T-cell (primary cell): Measurements from ENCODE around the gene CELA2B. TPM values are rescaled to one million over a fixed set of nuclear protein-coding genes. Genes with fewer than 3 reads are reported as not detected.
"Not testable (repeated sequence)": the region's sequence is repeated elsewhere in the genome, so short reads cannot be mapped to it uniquely, and the experiment has no call there.

Experiments
- ATAC-seq, 4 experiments: fragments of 200-7000 bp in 3 of 4; fragments of 150-1000 bp in 1 of 4; cut with Tn5 transposase; replicated peaks in 1 of 4; 1 replicate in 3 of 4; 2 replicates in 1 of 4; pipeline ENCODE4 v1.10.0; 2021; ENCODE audit warnings: moderate library complexity in 3 of 4, mild to moderate bottlenecking in 2 of 4, moderate number of reproducible peaks in 1 of 4
- CTCF ChIA-PET, 2 donors: fragments of 300-600 bp; sonication (Branson Sonifier 250); formaldehyde crosslinking; loops; one replicate each; lab custom pipeline; 2022; ENCODE audit warnings: antibody characterized with exemption in 2 of 2; lab: Charles Lee
- POLR2A ChIA-PET, 2 donors: fragments of 300-600 bp; sonication (Branson Sonifier 250); formaldehyde crosslinking; loops; one replicate each; lab custom pipeline; 2022; ENCODE audit warnings: antibody characterized with exemption in 2 of 2; lab: Charles Lee
- DNase-seq, 35 experiments: peaks; one replicate each; pipeline versions ENCODE4 v3.0.0 to v3.0.0-alpha.2; 2013 to 2023
- H3K27ac ChIP-seq: one replicate; pipeline ENCODE4 v1.5.1; 2013; ENCODE audit warnings: low read length
- H3K27me3 ChIP-seq, 2 experiments: replicated peaks in 1 of 2; 1 replicate in 1 of 2; 2 replicates in 1 of 2; pipeline versions ENCODE4 v1.6.1 to v1.7.0; 2013; ENCODE audit warnings: low read length in 1 of 2, mixed read lengths in 1 of 2; ENCODE audit not compliant: control insufficient read depth in 2 of 2, insufficient read depth in 2 of 2; ENCODE audit errors: extremely low read depth in 1 of 2
- H3K36me3 ChIP-seq, 2 donors: 1 replicate in 1 of 2; 2 replicates in 1 of 2; pipeline versions ENCODE4 v1.6.1 to v1.7.0; 2013; ENCODE audit warnings: low read length in 1 of 2; ENCODE audit not compliant: control insufficient read depth in 2 of 2, insufficient read depth in 1 of 2; ENCODE audit errors: extremely low read depth in 1 of 2
- H3K4me1 ChIP-seq, 2 experiments: 1 replicate in 1 of 2; 2 replicates in 1 of 2; pipeline versions ENCODE4 v1.6.1 to v1.7.0; 2013; ENCODE audit warnings: low read length in 2 of 2, mixed read lengths in 1 of 2; ENCODE audit not compliant: insufficient read depth in 2 of 2, control insufficient read depth in 1 of 2; ENCODE audit errors: extremely low read depth in 1 of 2
- H3K4me3 ChIP-seq, 2 donors: 1 replicate in 1 of 2; 2 replicates in 1 of 2; pipeline versions ENCODE4 v1.5.1 to v1.7.0; 2013; ENCODE audit warnings: mild to moderate bottlenecking in 2 of 2, low read length in 1 of 2, moderate library complexity in 1 of 2; ENCODE audit not compliant: control insufficient read depth in 1 of 2; ENCODE audit errors: extremely low read depth in 1 of 2
- H3K9me3 ChIP-seq: 2 replicates; pipeline ENCODE4 v1.7.0; 2013
- H3K27ac Mint-ChIP-seq, 2 donors: one replicate each; pipeline ENCODE4 v1.8.0; 2020 to 2021; ENCODE audit warnings: mild to moderate bottlenecking in 2 of 2, mixed read lengths in 2 of 2
- H3K27me3 Mint-ChIP-seq, 2 donors: one replicate each; pipeline ENCODE4 v1.8.0; 2021 to 2022; ENCODE audit warnings: mixed read lengths in 2 of 2
- H3K36me3 Mint-ChIP-seq: one replicate; pipeline ENCODE4 v1.8.0; 2021; ENCODE audit warnings: mixed read lengths
- H3K4me1 Mint-ChIP-seq, 3 donors: one replicate each; pipeline ENCODE4 v1.8.0; 2020 to 2022; ENCODE audit warnings: mixed read lengths in 3 of 3, mild to moderate bottlenecking in 1 of 3
- H3K4me3 Mint-ChIP-seq, 3 donors: one replicate each; pipeline ENCODE4 v1.8.0; 2020 to 2022; ENCODE audit warnings: mild to moderate bottlenecking in 3 of 3, mixed read lengths in 3 of 3, moderate library complexity in 3 of 3
- H3K9me3 Mint-ChIP-seq, 3 donors: one replicate each; pipeline ENCODE4 v1.8.0; 2020 to 2022; ENCODE audit warnings: mixed read lengths in 3 of 3
- WGBS: methylation state at CpG from one replicate; pipeline ENCODE4 v1.1.5; 2013; ENCODE audit warnings: missing lambda C conversion rate; ENCODE audit not compliant: insufficient coverage; 5-methylcytosine and 5-hydroxymethylcytosine counted together
- total RNA-seq, 35 experiments: library from RNA in 6 of 35; stranded (reverse) in 6 of 35; fragments of 120-200 nt in 1 of 35; gene quantifications; one replicate each; pipeline versions ENCODE4 v1.2.1 to v1.2.4 and lab custom pipeline; 2013 to 2026

CELA2B gene
- total RNA-seq, 5 donors from 2014 or later (not counting 1 experiment from before 2014, with no cell fraction given) = 0.30 to 0.41 TPM; not detected in 3

- peaks cover 28% of the 10 kb centered on the region for H3K36me3 Mint-ChIP-seq
- H3K4me3 ChIP-seq, POLR2A ChIA-PET, H3K27me3 Mint-ChIP-seq, H3K27ac ChIP-seq, H3K27me3 ChIP-seq, CTCF ChIA-PET, H3K9me3 Mint-ChIP-seq, DNase-seq, H3K36me3 ChIP-seq, H3K4me3 Mint-ChIP-seq, H3K9me3 ChIP-seq, ATAC-seq: not testable (repeated sequence)
- 56% methylated on average over 5 of the region's 17 CpGs for whole genome bisulfite sequencing
- peaks cover 15 to 27% of the 10 kb centered on the region in 2 experiments for H3K4me1 ChIP-seq
- H3K27ac Mint-ChIP-seq = peak overlapping the region in 1 of 2 donors; percentile 34
- H3K4me1 Mint-ChIP-seq = peaks cover 33 to 53% (median 44%) of the 10 kb centered on the region in 3 donors
These were observed 45.5 kb downstream of the CELA2B start for GRCh38 chr1:15521206-15521906.

- H3K4me1 ChIP-seq = peaks cover 19 to 34% of the 10 kb centered on the region in 2 experiments
- Mint-ChIP-seq H3K36me3 (peaks cover 16% of the 10 kb centered on the region), H3K27me3 (no peaks in the 10 kb centered on the region), H3K4me3 (peak overlapping the region in 1 of 3 donors; percentile 41), H3K4me1 (peaks cover 40 to 55% (median 45%) of the 10 kb centered on the region in 3 donors), H3K9me3 (no peaks in the 10 kb centered on the region), H3K27ac (no peak overlapping the region)
- WGBS = 100% methylated on average over 1 of the region's 4 CpGs
- H3K9me3 ChIP-seq = no peaks in the 10 kb centered on the region
- ChIA-PET CTCF (no interaction called here), POLR2A (no interaction called here)
- H3K27ac ChIP-seq = no peak overlapping the region
- H3K4me3 ChIP-seq = no peak overlapping the region
- no peaks in the 10 kb centered on the region for H3K27me3 ChIP-seq
- peaks cover 0 to 2% of the 10 kb centered on the region in 2 donors for H3K36me3 ChIP-seq
- ATAC-seq = no peak
- DNase-seq = no peak
These were observed 46.6 kb downstream of the CELA2B start for GRCh38 chr1:15522551-15522950.

GRCh38 chr1:15523104-15524020, 47.5 kb downstream of the CELA2B start:
- Mint-ChIP-seq H3K27me3 (no peaks in the 10 kb centered on the region), H3K4me3 (peak overlapping the region; percentile 77 to 92 (median 83)), H3K27ac (peak overlapping the region; percentile 95 to 100), H3K36me3 (peaks cover 8% of the 10 kb centered on the region), H3K4me1 (peaks cover 48 to 62% (median 52%) of the 10 kb centered on the region in 3 donors), H3K9me3 (no peaks in the 10 kb centered on the region)
- DNase-seq (peak in 1 of 35 experiments; percentile 12), ATAC-seq (no peak)
- Histone ChIP-seq H3K4me1 (peaks cover 23 to 35% of the 10 kb centered on the region in 2 experiments), H3K4me3 (peak overlapping the region; percentile 54 to 67), H3K36me3 (no peaks in the 10 kb centered on the region), H3K27ac (peak overlapping the region; percentile 84), H3K27me3 (no peaks in the 10 kb centered on the region), H3K9me3 (no peaks in the 10 kb centered on the region)
- WGBS = 49% methylated on average over 18 of the region's 18 CpGs
- CTCF ChIA-PET = no interaction called here
- POLR2A ChIA-PET = no interaction called here

GRCh38 chr1:15524021-15524282, 48.0 kb downstream of the CELA2B start, which contains the start of gene CASP9:
CASP9 (minus strand) TSS chr1:15524215; CDS start chr1:15524200, 15 bp downstream.
- H3K4me3 Mint-ChIP-seq = peak within 1 kb of the TSS; percentile 77 to 92 (median 83)
- Histone ChIP-seq H3K4me1 (peaks cover 23 to 35% of the 10 kb centered on the region in 2 experiments), H3K4me3 (peak within 1 kb of the TSS; percentile 54 to 68), H3K27me3 (no peaks in the 10 kb centered on the region), H3K27ac (peak within 1 kb of the TSS; percentile 99), H3K9me3 (no peaks in the 10 kb centered on the region), H3K36me3 (no peaks in the 10 kb centered on the region)
- POLR2A ChIA-PET = no interaction called here
- no peaks in the 10 kb centered on the region for H3K9me3 Mint-ChIP-seq
- CTCF ChIA-PET = interaction anchor here in 1 of 2 donors (0.5 kb wide), 1 partner anchor 102 kb away, joined by 3 read pairs; no protein-coding TSS in a partner anchor
- H3K27me3 Mint-ChIP-seq = no peaks in the 10 kb centered on the region
- ATAC-seq (peak in 2 of 4 experiments; percentile 0 to 4), DNase-seq (no peak)
- H3K27ac Mint-ChIP-seq = peak within 1 kb of the TSS; percentile 95 to 100
- peaks cover 6% of the 10 kb centered on the region for H3K36me3 Mint-ChIP-seq
- peaks cover 52 to 64% (median 53%) of the 10 kb centered on the region in 3 donors for H3K4me1 Mint-ChIP-seq
- WGBS = under 1% methylated on average over 27 of the region's 27 CpGs

- peaks cover 4% of the 10 kb centered on the region for H3K36me3 Mint-ChIP-seq
- H3K4me1 Mint-ChIP-seq = peaks cover 52 to 65% (median 56%) of the 10 kb centered on the region in 3 donors
- ATAC-seq (peak; percentile 60 to 77 (median 62)), DNase-seq (peak; percentile 94 to 100 (median 100))
- no peaks in the 10 kb centered on the region for H3K27me3 ChIP-seq
- H3K4me1 ChIP-seq = peaks cover 23 to 35% of the 10 kb centered on the region in 2 experiments
- peak overlapping the region; percentile 77 to 92 (median 83) for H3K4me3 Mint-ChIP-seq
- under 1% methylated on average over 64 of the region's 88 CpGs for WGBS
- ChIA-PET CTCF (interaction anchor here in 1 of 2 donors (0.5 kb wide), 1 partner anchor 103 kb away, joined by 3 read pairs; no protein-coding TSS in a partner anchor), POLR2A (no interaction called here)
- peak overlapping the region; percentile 99 for H3K27ac ChIP-seq
- H3K27me3 Mint-ChIP-seq = no peaks in the 10 kb centered on the region
- peak overlapping the region; percentile 38 to 68 for H3K4me3 ChIP-seq
- H3K36me3 ChIP-seq = no peaks in the 10 kb centered on the region
- H3K27ac Mint-ChIP-seq = peak overlapping the region; percentile 95 to 100
- no peaks in the 10 kb centered on the region for H3K9me3 Mint-ChIP-seq
- no peaks in the 10 kb centered on the region for H3K9me3 ChIP-seq
These were observed 48.6 kb downstream of the CELA2B start for GRCh38 chr1:15524283-15525049.
